Vagina (tissue), 2 donors: ENCODE results near the gene JPH2. TPM values are rescaled to one million over a fixed set of nuclear protein-coding genes. Genes with fewer than 3 reads are reported as not detected.

Source experiments
- DNase-seq, 2 donors: peaks; one replicate each; pipeline ENCODE4 v3.0.0-alpha.2; 2017; ENCODE audit errors: extremely low spot score in 2 of 2
- H3K27ac ChIP-seq: fragments of 200-600 bp; sonication (generic); one replicate; pipeline ENCODE4 v1.5.1; 2019
- H3K27me3 ChIP-seq: fragments of 200-600 bp; sonication (generic); one replicate; pipeline ENCODE4 v1.5.1; 2019
- H3K36me3 ChIP-seq, 2 donors: fragments of 200-600 bp; sonication (generic); one replicate each; pipeline ENCODE4 v1.5.1; 2017 to 2019
- H3K4me1 ChIP-seq: fragments of 200-600 bp; sonication (generic); one replicate; pipeline ENCODE4 v1.5.1; 2019
- H3K4me3 ChIP-seq, 2 donors: fragments of 200-600 bp; sonication (generic); 1 replicate in 1 of 2; 2 replicates in 1 of 2; pipeline ENCODE4 v1.5.1; 2016 to 2019
- H3K9me3 ChIP-seq: fragments of 200-600 bp; sonication (generic); one replicate; pipeline ENCODE4 v1.5.1; 2019
- POLR2A ChIP-seq, 2 donors: fragments of 450-650 bp; IDR thresholded peaks; one replicate each; pipeline ENCODE4 v1.6.1; 2017; ENCODE audit warnings: antibody characterized with exemption in 2 of 2, mild to moderate bottlenecking in 2 of 2, moderate library complexity in 2 of 2
- POLR2AphosphoS5 ChIP-seq, 2 donors: sonication (generic); formaldehyde crosslinking; IDR thresholded peaks; one replicate each; pipeline ENCODE4 v1.9.0; 2017; ENCODE audit warnings: antibody characterized with exemption in 2 of 2, mild to moderate bottlenecking in 2 of 2, low read depth in 1 of 2; ENCODE audit not compliant: insufficient read depth in 1 of 2
- intact Hi-C: fragments of 100-400 bp; cut with DNase I; formaldehyde crosslinking; loops from one replicate; pipeline ENCODE4 v1.15.1; 2023
- total RNA-seq: library from RNA; depleted of rRNA; stranded (reverse); fragments of >200 nt; gene quantifications from one replicate; pipeline ENCODE4 v1.2.3, GENCODE V29; 2016
- TF ChIP-seq, protein P1 (sequence below), 3 experiments: fragments of 450-650 bp in 2 of 3; fragments of 200-600 bp in 1 of 3; sonication (generic) in 1 of 3; IDR thresholded peaks; one replicate each; pipeline ENCODE4 v1.5.1; 2017 to 2019; ENCODE audit warnings: antibody characterized with exemption in 3 of 3, mild to moderate bottlenecking in 2 of 3, moderate library complexity in 2 of 3

The JPH2 gene
- total RNA-seq, 1 donor from 2014 or later: 13.8 TPM

DNA sequence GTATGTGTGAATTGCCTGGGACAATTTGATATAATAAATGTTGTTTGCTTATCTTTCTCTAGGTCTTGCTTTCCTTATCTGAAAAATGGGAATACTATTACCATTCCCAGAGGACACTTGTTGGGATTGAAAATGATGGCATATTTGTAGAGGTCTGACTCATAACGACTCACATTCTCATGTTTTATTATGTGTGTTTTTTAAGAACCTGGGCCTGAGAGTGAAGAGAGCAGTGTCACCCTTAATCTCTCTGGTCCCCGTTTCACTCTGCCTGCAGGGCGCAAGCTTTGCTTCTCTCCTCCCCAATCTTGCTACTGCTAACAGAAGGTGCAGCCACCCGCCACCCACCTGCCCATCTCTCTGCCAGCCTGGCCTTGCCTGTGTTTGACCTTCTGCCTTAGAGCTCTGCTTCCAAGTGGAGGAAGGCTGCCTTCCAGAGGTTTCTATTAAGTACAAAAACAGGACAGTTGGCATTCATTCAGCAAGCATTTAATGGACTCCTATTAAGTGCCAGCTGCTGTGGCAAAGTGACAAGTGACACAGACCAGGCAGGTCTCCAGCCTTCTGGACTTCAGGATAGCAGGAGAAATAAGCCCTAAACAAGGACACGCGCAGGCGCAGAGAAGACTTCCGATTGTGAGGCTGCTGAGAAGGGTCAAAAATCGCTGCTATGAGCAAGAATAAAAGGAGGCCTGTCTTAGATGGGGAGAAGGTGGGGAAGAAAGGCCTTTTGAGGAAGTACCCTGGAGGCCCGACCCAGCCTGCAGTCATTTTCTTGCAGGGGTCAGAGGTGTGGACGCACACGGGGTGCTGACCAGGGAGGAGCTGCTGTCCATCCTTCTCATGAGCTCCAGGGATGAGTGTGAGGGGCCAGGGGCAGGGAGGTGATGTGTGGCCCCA is 112.5 kb downstream of the JPH2 start:
- no peaks in the 10 kb centered on the region for H3K9me3 ChIP-seq
- no peaks in the 10 kb centered on the region for H3K36me3 ChIP-seq
- intact Hi-C loops: no loop called here
- H3K27me3 ChIP-seq: no peaks in the 10 kb centered on the region
- peak; percentile 56 to 81 for DNase-seq
- TF ChIP-seq POLR2AphosphoS5 (IDR thresholded peaks at IDR 0.05; ENCODE audit: insufficient read depth in 1 of 2, low read depth in 1 of 2): no peak
- no peaks in the 10 kb centered on the region for H3K4me1 ChIP-seq
- H3K27ac ChIP-seq: no peak overlapping the region
- H3K4me3 ChIP-seq: no peak overlapping the region

DNA sequence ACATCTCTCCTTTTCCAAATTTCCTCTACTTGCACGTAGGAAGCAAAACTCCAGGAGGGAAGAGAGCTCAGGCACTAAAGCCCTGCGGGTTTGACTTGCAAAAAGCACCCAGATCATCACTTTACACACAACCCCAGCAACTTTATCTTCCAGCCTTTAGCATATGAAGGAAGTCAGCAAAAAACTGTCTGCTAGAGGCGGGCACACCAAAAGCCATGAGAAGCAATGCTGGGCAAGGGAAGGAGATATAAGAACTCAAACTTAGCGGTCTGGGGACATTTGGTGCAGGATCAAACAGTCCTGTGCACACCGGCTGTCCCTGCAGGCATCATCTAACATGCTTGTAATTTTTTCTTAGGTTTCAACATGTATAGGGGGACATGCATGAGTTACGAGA is 113.3 kb downstream of the JPH2 start:
- H3K4me3 ChIP-seq: no peak overlapping the region
- intact Hi-C loops: no loop called here
- H3K27me3 ChIP-seq: no peaks in the 10 kb centered on the region
- H3K9me3 ChIP-seq: no peaks in the 10 kb centered on the region
- H3K36me3 ChIP-seq: no peaks in the 10 kb centered on the region
- DNase-seq: peak; percentile 32 to 46
- no peak overlapping the region for H3K27ac ChIP-seq
- no peaks in the 10 kb centered on the region for H3K4me1 ChIP-seq
- TF ChIP-seq POLR2A (IDR thresholded peaks at IDR 0.05) (no peak), POLR2AphosphoS5 (IDR thresholded peaks at IDR 0.05; ENCODE audit: insufficient read depth in 1 of 2, low read depth in 1 of 2) (no peak)
- TF ChIP-seq, protein P1, sequence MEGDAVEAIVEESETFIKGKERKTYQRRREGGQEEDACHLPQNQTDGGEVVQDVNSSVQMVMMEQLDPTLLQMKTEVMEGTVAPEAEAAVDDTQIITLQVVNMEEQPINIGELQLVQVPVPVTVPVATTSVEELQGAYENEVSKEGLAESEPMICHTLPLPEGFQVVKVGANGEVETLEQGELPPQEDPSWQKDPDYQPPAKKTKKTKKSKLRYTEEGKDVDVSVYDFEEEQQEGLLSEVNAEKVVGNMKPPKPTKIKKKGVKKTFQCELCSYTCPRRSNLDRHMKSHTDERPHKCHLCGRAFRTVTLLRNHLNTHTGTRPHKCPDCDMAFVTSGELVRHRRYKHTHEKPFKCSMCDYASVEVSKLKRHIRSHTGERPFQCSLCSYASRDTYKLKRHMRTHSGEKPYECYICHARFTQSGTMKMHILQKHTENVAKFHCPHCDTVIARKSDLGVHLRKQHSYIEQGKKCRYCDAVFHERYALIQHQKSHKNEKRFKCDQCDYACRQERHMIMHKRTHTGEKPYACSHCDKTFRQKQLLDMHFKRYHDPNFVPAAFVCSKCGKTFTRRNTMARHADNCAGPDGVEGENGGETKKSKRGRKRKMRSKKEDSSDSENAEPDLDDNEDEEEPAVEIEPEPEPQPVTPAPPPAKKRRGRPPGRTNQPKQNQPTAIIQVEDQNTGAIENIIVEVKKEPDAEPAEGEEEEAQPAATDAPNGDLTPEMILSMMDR (IDR thresholded peaks at IDR 0.05): no peak

DNA sequence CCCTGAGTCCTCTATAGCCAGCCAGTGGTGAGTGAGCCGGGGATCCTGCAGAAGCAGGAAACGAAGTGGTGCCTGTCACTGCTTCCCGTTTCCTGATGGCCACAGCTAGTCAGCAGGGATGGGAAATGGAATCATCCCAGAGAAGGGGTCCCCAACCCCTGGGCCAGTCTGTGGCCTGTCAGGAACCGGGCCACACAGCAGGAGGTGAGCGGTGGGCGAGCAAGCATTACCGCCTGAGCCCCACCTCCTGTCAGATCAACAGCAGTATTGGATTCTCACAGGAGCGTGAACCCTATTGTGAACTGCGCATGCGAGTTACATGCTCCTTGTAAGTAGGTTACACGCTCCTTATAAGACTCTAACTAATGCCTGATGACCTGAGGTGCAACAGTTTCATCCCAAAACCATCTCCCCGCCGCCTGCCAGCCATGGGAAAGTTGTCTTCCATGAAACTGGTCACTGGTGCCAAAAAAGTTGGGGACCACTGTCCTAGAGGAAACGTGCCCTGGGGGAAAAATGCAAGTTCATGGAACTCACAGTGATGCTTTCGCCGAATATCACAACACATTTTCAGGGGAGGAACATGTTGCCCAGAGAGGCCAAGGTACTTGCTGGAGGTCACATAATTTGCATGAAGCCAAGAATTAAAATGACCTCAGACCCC is 113.8 kb downstream of the JPH2 start:
- no peaks in the 10 kb centered on the region for H3K4me1 ChIP-seq
- H3K9me3 ChIP-seq: no peaks in the 10 kb centered on the region
- TF ChIP-seq POLR2AphosphoS5 (IDR thresholded peaks at IDR 0.05; ENCODE audit: insufficient read depth in 1 of 2, low read depth in 1 of 2) (no peak), POLR2A (IDR thresholded peaks at IDR 0.05) (no peak)
- TF ChIP-seq, protein P1 (IDR thresholded peaks at IDR 0.05): no peak
- no peak overlapping the region for H3K27ac ChIP-seq
- intact Hi-C loops: no loop called here
- peak; percentile 61 to 78 for DNase-seq
- no peaks in the 10 kb centered on the region for H3K36me3 ChIP-seq
- H3K27me3 ChIP-seq: no peaks in the 10 kb centered on the region
- no peak overlapping the region for H3K4me3 ChIP-seq

DNA sequence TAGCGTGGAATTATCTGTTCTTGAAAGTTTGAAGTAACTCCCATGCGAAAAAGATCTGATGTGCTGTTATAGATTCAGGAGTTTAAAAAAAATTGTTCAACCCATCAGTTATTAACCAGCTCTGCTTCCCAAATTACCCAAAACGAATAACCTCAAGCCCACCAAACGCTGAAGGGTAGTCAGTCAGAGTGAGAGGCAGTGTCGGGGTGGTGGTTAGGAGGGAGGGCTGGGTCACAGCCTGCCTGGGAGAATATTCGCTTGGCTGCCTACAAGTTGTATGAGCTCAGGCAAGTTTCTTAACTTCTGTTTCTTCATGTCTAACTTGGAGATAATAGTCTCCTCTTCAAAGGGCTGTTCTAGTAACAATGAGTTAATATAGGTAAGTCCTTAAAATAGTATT is 114.6 kb downstream of the JPH2 start:
- no peak overlapping the region for H3K27ac ChIP-seq
- H3K36me3 ChIP-seq: no peaks in the 10 kb centered on the region
- H3K27me3 ChIP-seq: no peaks in the 10 kb centered on the region
- H3K9me3 ChIP-seq: no peaks in the 10 kb centered on the region
- intact Hi-C loops: no loop called here
- peak in 1 of 2 donors; percentile 58 for DNase-seq
- H3K4me1 ChIP-seq: no peaks in the 10 kb centered on the region
- TF ChIP-seq POLR2AphosphoS5 (IDR thresholded peaks at IDR 0.05; ENCODE audit: insufficient read depth in 1 of 2, low read depth in 1 of 2) (no peak), POLR2A (IDR thresholded peaks at IDR 0.05) (no peak)
- TF ChIP-seq, protein P1 (IDR thresholded peaks at IDR 0.05): no peak
- H3K4me3 ChIP-seq: no peak overlapping the region

DNA sequence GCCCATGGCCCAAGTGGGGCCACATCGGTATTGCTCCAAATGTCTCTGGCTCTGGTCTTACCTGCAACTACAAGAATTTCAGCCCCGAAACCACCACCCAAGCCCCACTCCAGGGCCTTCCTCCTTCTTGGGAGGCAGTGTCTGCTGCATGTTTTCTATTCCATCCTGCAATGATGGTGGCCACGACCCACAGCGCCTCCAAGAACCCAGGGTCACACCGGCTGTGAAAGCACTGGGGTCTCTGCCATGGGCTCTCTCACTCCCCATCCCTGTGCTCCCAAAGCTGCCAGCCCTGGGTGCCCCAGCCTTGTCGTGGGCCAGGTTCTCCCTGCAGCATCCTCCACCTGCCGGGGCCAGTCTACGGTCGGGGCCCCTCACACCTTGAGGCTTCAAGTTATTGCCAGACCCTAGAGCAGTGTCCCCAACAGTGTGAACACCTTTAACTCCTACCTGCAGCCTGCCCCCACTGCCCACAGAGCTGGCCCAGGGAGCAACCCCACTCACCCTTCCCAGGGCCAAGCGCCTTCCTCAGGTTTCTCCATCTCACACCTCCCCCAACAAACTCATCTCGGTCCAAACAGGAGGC is 115.4 kb downstream of the JPH2 start:
- Histone ChIP-seq H3K27me3 (no peaks in the 10 kb centered on the region), H3K9me3 (no peaks in the 10 kb centered on the region), H3K27ac (no peak overlapping the region), H3K36me3 (no peaks in the 10 kb centered on the region), H3K4me1 (no peaks in the 10 kb centered on the region), H3K4me3 (no peak overlapping the region)
- TF ChIP-seq POLR2A (IDR thresholded peaks at IDR 0.05) (no peak), POLR2AphosphoS5 (IDR thresholded peaks at IDR 0.05; ENCODE audit: insufficient read depth in 1 of 2, low read depth in 1 of 2) (no peak)
- TF ChIP-seq, protein P1 (IDR thresholded peaks at IDR 0.05): no peak
- DNase-seq: peak; percentile 74 to 87
- intact Hi-C loops: no loop called here
